Measurements from ENCODE around the gene DBNL. TPM values are rescaled to one million over a fixed set of nuclear protein-coding genes. Genes with fewer than 3 reads are reported as not detected.

The DBNL gene
- total and polyA plus RNA-seq, 2 experiments from 2014 or later: 145 to 175 TPM

DNA sequence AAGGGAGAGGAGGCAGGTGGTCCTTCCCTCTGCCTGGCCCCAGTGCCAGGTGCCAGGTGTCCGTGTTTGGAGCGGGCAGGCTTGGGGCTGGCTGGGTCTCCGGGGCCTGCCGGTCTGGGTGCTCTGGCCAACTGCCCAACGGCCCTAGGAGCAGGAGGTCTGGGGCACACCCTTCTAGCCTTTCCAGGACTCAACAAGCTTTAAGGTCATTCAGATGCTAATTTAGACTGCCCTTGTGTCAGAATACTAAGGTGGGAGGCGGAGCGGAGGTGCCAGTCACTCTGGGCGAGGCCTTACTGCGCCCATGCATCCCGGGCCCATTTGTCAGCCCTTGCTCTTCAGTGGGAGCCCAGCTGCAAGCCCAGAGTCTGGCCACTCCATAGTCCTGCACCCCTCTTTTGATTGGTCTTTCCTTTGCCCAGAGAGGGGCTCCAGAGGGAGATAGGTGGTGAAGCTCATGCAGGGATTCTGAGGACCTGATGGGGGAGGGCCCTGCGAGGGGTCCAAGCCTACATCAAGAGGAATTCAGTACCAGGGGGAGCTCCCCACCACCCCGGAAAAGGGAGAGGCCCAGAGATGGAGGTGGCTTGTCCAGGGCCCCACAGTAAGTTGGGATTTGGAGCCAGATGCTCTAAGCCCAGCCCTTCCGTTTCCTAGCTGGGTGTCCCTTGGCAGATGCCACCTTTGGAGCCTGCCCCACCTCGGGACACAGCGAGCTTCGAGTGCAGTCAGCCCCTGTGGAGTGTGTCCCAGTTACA, 19.6 kb downstream of the DBNL start:
- H3K36me3 ChIP-seq (ENCODE audit: low read depth): peaks cover 10% of the 10 kb centered on the region; the same call in 1 of the 2 replicates
- H3K79me2 ChIP-seq (ENCODE audit: insufficient read depth): no peaks in the 10 kb centered on the region
- H3F3A ChIP-seq (ENCODE audit: insufficient read depth): peaks cover 8% of the 10 kb centered on the region
- TF ChIP-seq EZH2 (IDR thresholded peaks at IDR 0.05; ENCODE audit: insufficient read depth, poor library complexity, severe bottlenecking) (no peak), EZH2phosphoT487 (IDR thresholded peaks at IDR 0.05; ENCODE audit: insufficient read depth, low read depth) (no peak)
- no peaks in the 10 kb centered on the region for H3K9me3 ChIP-seq (ENCODE audit: low read depth)
- in situ Hi-C loops (cut with MboI): no loop called here
- H3K9ac ChIP-seq: no peak overlapping the region
- H3K4me2 ChIP-seq (ENCODE audit: unreplicated experiment): no peak overlapping the region
- H3K27me3 ChIP-seq (replicated peaks; ENCODE audit: insufficient read depth): no peaks in the 10 kb centered on the region
- 16% methylated on average over 16 of the region's 16 CpGs for WGBS, 2 experiments (ENCODE audit: low coverage in 1 of 2, low lambda C conversion rate in 2 of 2, missing lambda C conversion rate in 2 of 2)
- no peak overlapping the region for H3K27ac ChIP-seq
- H4K20me1 ChIP-seq (ENCODE audit: insufficient read depth): no peaks in the 10 kb centered on the region
- H2AFZ ChIP-seq: no peak overlapping the region
- H3K4me3 ChIP-seq: no peak overlapping the region
- no peaks in the 10 kb centered on the region for H3K9me2 ChIP-seq (ENCODE audit: insufficient read depth)
- no peak for DNase-seq
- no peaks in the 10 kb centered on the region for H3K4me1 ChIP-seq (ENCODE audit: insufficient read depth)

DNA sequence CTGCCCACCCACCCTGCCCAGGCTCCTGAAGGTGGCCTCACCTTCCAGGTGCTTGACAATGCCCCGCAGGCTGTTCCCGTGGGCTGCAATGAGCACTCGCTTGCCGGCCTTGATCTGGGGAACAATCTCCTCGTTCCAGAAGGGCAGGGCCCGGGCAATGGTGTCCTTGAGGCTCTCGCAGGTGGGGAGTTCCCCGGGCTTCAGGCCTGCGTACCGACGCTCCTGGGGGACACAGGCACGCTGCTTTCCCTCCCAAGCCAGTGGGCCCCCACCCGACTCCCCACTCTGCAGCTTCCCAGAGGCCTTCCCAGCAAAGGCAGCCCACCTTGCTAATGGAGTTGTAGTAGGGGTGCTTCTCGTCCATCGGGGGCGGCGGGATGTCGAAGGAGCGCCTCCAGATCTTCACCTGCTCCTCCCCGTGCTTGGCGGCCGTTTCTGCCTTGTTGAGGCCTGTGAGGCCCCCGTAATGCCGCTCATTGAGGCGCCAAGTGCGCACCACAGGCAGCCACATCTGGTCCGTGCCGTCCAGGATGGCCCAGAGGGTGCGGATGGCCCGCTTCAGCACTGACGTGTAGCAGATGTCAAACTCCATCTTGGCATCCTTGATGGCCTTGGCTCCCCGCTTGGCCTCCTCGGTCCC, 20.4 kb downstream of the DBNL start:
- Histone ChIP-seq H3K4me3 (no peak overlapping the region), H3K79me2 (ENCODE audit: insufficient read depth) (no peaks in the 10 kb centered on the region), H3K27ac (no peak overlapping the region), H3K9me3 (ENCODE audit: low read depth) (no peaks in the 10 kb centered on the region), H3K27me3 (replicated peaks; ENCODE audit: insufficient read depth) (no peaks in the 10 kb centered on the region), H3K36me3 (ENCODE audit: low read depth) (peaks cover 1% of the 10 kb centered on the region; the same call in 1 of the 2 replicates), H4K20me1 (ENCODE audit: insufficient read depth) (no peaks in the 10 kb centered on the region), H3K9me2 (ENCODE audit: insufficient read depth) (no peaks in the 10 kb centered on the region), H3F3A (ENCODE audit: insufficient read depth) (peaks cover 14% of the 10 kb centered on the region), H3K4me1 (ENCODE audit: insufficient read depth) (no peaks in the 10 kb centered on the region), H3K4me2 (ENCODE audit: unreplicated experiment) (no peak overlapping the region), H2AFZ (no peak overlapping the region), H3K9ac (no peak overlapping the region)
- in situ Hi-C loops (cut with MboI): no loop called here
- DNase-seq: peak; percentile 41
- no peak for TF ChIP-seq EZH2phosphoT487 (IDR thresholded peaks at IDR 0.05; ENCODE audit: insufficient read depth, low read depth)
- TF ChIP-seq EZH2 (IDR thresholded peaks at IDR 0.05; ENCODE audit: insufficient read depth, poor library complexity, severe bottlenecking): no peak
- 22 to 24% methylated on average over 30 to 33 of the region's 33 CpGs for WGBS, 2 experiments (ENCODE audit: low coverage in 1 of 2, low lambda C conversion rate in 2 of 2, missing lambda C conversion rate in 2 of 2)

DNA sequence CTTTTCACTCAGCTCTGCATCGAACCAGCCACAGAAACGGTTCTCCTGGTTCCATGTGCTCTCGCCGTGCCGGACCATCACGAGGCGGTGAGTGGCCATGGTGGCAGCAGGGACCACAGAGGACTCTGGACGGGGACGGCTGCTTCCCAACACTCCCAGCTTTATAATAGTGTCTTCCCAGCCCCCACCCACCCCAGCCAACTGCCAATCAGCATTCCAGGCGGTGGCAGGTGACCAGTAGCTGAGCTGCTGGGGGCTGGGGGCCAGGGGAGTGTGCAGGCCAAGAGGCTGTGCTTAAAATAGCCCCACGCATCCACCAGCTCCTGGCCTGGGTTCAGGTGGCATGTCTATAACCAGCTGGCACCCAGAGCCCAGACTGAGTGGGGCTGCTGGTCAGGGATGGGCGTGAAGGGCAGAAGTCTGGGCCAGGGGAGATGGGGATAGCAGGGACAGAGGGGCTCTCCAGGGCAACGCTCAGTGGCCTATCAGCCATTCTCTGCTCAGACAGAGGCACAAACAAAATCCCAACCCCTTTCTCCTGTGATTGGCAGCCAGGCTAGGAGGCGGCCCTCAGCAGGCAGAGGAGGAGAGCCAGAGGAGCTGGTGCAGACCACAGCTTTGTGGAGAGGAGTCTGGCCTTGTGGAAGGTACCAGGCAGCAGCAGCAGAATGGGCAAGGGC, 21.1 kb downstream of the DBNL start, which contains the start of gene PGAM2:
Gene PGAM2, minus strand, starts transcription at position 137 of the 680 bp plus-strand sequence. Its CDS starts 38 bp downstream, at position 99.
- Histone ChIP-seq H3K27ac (no peak within 1 kb of the TSS), H3F3A (ENCODE audit: insufficient read depth) (peaks cover 18% of the 10 kb centered on the region), H3K9ac (no peak within 1 kb of the TSS), H2AFZ (no peak within 1 kb of the TSS), H3K9me2 (ENCODE audit: insufficient read depth) (no peaks in the 10 kb centered on the region), H3K36me3 (ENCODE audit: low read depth) (no peaks in the 10 kb centered on the region), H3K9me3 (ENCODE audit: low read depth) (no peaks in the 10 kb centered on the region), H3K4me3 (no peak within 1 kb of the TSS), H4K20me1 (ENCODE audit: insufficient read depth) (no peaks in the 10 kb centered on the region), H3K4me1 (ENCODE audit: insufficient read depth) (0 out of 2 replicates have a peak, but pooled peaks cover 3% of the 10 kb centered on the region), H3K4me2 (ENCODE audit: unreplicated experiment) (no peak within 1 kb of the TSS), H3K79me2 (ENCODE audit: insufficient read depth) (no peaks in the 10 kb centered on the region), H3K27me3 (replicated peaks; ENCODE audit: insufficient read depth) (no peaks in the 10 kb centered on the region)
- WGBS, 2 experiments (ENCODE audit: low coverage in 1 of 2, low lambda C conversion rate in 2 of 2, missing lambda C conversion rate in 2 of 2): 10 to 11% methylated on average over 13 to 14 of the region's 14 CpGs
- in situ Hi-C loops (cut with MboI): no loop called here
- no peak for TF ChIP-seq EZH2phosphoT487 (IDR thresholded peaks at IDR 0.05; ENCODE audit: insufficient read depth, low read depth)
- TF ChIP-seq EZH2 (IDR thresholded peaks at IDR 0.05; ENCODE audit: insufficient read depth, poor library complexity, severe bottlenecking): no peak
- peak; percentile 30 for DNase-seq

DNA sequence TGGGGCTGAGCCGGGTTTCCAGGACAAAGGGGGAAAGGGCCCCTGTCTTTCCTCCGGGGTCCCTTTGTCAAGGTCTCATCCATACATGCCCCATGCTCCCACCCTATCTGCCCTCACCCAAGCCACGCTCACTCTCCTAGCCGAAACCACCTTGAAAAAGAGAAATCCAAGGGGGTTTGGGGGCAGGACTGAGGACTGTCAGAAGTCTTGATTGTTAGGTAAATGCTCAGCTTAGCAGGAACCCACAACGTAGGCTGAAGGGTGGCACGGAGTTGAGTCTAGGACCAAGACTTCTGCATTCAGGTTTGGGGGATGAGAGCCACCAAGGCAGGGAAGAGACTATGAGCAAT, 21.6 kb downstream of the DBNL start:
- no peak overlapping the region for H3K9ac ChIP-seq
- H3K79me2 ChIP-seq (ENCODE audit: insufficient read depth): no peaks in the 10 kb centered on the region
- no peaks in the 10 kb centered on the region for H3K9me2 ChIP-seq (ENCODE audit: insufficient read depth)
- TF ChIP-seq EZH2phosphoT487 (IDR thresholded peaks at IDR 0.05; ENCODE audit: insufficient read depth, low read depth): no peak
- no peak for TF ChIP-seq EZH2 (IDR thresholded peaks at IDR 0.05; ENCODE audit: insufficient read depth, poor library complexity, severe bottlenecking)
- in situ Hi-C loops (cut with MboI): no loop called here
- H3K27ac ChIP-seq: no peak overlapping the region
- H3K27me3 ChIP-seq (replicated peaks; ENCODE audit: insufficient read depth): no peaks in the 10 kb centered on the region
- 0 out of 2 replicates have a peak, but pooled peaks cover 8% of the 10 kb centered on the region for H3K4me1 ChIP-seq (ENCODE audit: insufficient read depth)
- peaks cover 23% of the 10 kb centered on the region for H3F3A ChIP-seq (ENCODE audit: insufficient read depth)
- no peak overlapping the region for H3K4me3 ChIP-seq
- no peaks in the 10 kb centered on the region for H3K9me3 ChIP-seq (ENCODE audit: low read depth)
- no peaks in the 10 kb centered on the region for H3K36me3 ChIP-seq (ENCODE audit: low read depth)
- WGBS, 2 experiments (ENCODE audit: low coverage in 1 of 2, low lambda C conversion rate in 2 of 2, missing lambda C conversion rate in 2 of 2): 54 to 58% methylated on average over 5 to 6 of the region's 6 CpGs
- no peak for DNase-seq
- H3K4me2 ChIP-seq (ENCODE audit: unreplicated experiment): no peak overlapping the region
- H2AFZ ChIP-seq: no peak overlapping the region
- no peaks in the 10 kb centered on the region for H4K20me1 ChIP-seq (ENCODE audit: insufficient read depth)
